Progenitor cell of endocrine pancreas (in vitro differentiated cells): Measurements from ENCODE around the gene THRA. TPM values are rescaled to one million over a fixed set of nuclear protein-coding genes. Genes with fewer than 3 reads are reported as not detected.

Experiments
- DNase-seq: peaks from one replicate; pipeline ENCODE4 v3.0.0; 2021; ENCODE audit warnings: low spot score; ENCODE audit not compliant: unreplicated experiment
- H3K27ac Mint-ChIP-seq: 2 replicates; pipeline ENCODE4 v1.8.0; 2021; ENCODE audit warnings: mild to moderate bottlenecking, moderate library complexity, mixed read lengths
- H3K27me3 Mint-ChIP-seq: 2 replicates; pipeline ENCODE4 v1.8.0; 2021; ENCODE audit warnings: mixed read lengths
- H3K36me3 Mint-ChIP-seq: 2 replicates; pipeline ENCODE4 v1.8.0; 2022; ENCODE audit warnings: mixed read lengths; ENCODE audit not compliant: insufficient read depth
- H3K4me1 Mint-ChIP-seq: 2 replicates; pipeline ENCODE4 v1.8.0; 2021; ENCODE audit warnings: low read depth, mixed read lengths
- H3K4me3 Mint-ChIP-seq: 2 replicates; pipeline ENCODE4 v1.8.0; 2021; ENCODE audit warnings: low read depth, mild to moderate bottlenecking, moderate library complexity, mixed read lengths
- H3K9me3 Mint-ChIP-seq: 2 replicates; pipeline ENCODE4 v1.8.0; 2021; ENCODE audit warnings: low read depth, mixed read lengths
- total RNA-seq: library from RNA; stranded (reverse); gene quantifications from 2 replicates; pipeline ENCODE4 v1.2.1, GENCODE V29; 2021
- TF ChIP-seq, protein P1 (sequence below): fragments of 200-600 bp; sonication (generic); IDR thresholded peaks from one replicate; pipeline ENCODE4 v1.5.0; 2021; ENCODE audit warnings: antibody characterized with exemption, mild to moderate bottlenecking; ENCODE audit not compliant: unreplicated experiment

The THRA gene
- total RNA-seq, 1 donor from 2014 or later, result 25.0 TPM

DNA sequence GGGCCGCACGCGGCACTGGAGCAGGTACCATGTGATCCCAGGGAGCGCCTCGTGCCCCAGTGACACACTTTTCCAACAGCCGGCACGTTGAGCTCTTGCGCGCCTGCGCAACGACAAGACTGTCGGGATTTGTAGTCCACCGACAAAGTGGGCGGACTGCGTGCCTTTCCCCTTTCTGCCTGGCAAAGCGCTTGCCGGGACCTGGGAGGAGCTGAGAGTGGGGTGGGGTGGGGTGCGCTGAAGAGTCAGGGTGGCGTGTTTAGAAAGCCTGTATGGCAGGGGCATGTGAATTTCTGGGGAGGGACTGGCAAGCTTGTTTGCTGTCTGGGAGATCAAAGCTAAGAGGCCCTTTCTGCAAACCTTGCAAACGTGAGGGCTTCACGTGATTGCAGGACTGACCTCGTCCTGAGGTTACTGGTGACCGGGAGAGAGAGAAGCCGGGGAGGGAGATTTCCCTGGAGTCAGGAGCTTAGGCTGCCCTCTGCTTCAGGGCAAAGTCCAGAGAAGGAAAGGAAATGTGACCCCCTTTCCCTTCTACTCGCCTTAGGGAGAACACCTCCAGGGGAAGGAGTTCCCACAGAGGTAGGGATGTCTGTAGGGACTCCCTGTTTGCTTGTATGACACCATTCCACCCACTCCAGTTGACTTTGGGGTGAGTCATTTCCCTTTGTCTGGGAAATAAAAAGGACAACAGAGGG is 38.1 kb downstream of the THRA start:
- Mint-ChIP-seq H3K36me3 (peaks cover 2% of the 10 kb centered on the region), H3K9me3 (no peaks in the 10 kb centered on the region), H3K27me3 (no peaks in the 10 kb centered on the region), H3K4me3 (peak overlapping the region; percentile 72), H3K27ac (peak overlapping the region; percentile 96), H3K4me1 (peaks cover 49% of the 10 kb centered on the region)
- TF ChIP-seq, protein P1, sequence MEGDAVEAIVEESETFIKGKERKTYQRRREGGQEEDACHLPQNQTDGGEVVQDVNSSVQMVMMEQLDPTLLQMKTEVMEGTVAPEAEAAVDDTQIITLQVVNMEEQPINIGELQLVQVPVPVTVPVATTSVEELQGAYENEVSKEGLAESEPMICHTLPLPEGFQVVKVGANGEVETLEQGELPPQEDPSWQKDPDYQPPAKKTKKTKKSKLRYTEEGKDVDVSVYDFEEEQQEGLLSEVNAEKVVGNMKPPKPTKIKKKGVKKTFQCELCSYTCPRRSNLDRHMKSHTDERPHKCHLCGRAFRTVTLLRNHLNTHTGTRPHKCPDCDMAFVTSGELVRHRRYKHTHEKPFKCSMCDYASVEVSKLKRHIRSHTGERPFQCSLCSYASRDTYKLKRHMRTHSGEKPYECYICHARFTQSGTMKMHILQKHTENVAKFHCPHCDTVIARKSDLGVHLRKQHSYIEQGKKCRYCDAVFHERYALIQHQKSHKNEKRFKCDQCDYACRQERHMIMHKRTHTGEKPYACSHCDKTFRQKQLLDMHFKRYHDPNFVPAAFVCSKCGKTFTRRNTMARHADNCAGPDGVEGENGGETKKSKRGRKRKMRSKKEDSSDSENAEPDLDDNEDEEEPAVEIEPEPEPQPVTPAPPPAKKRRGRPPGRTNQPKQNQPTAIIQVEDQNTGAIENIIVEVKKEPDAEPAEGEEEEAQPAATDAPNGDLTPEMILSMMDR, result no peak
- DNase-seq, result peak; percentile 91

DNA sequence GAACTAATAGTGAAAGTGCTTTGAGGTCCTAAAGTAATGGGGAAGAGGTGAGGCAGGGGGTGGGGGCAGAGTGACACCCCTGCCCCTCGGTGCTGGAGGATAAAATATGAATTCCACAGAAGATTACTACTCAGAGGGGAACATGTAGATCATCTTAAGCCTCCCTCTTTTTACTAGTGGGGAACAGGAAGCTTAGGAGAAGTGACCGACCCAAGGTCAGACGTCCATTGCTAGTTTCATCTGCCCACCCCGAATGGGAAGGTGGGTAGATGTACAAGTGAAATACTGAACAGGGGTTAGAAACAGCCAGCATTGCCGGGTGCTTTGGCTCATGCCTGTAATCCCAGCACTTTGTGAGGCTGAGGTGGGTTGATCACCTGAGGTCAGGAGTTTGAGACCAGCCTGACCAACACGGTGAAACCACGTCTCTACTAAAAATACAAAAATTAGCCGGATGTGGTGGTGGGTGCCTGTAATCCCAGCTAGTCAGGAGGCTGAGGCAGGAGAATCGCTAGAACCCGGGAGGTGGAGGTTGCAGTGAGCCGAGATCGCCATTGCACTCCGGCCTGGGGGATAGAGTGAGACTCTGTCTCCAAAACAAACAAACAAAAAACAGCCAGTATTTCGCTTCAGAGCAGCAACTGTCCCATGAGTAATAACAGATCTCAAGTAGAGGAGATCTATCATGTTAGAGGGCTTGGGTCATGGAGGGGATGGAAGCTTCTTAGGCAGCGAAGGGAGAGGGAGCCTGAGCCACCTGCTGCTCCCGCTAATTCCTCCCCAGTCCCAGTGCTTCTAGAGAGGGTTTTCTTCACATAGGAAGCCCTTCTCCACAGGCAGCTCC is 38.8 kb downstream of the THRA start:
- Mint-ChIP-seq H3K27me3 (peaks cover 5% of the 10 kb centered on the region), H3K4me1 (peaks cover 50% of the 10 kb centered on the region), H3K9me3 (no peaks in the 10 kb centered on the region), H3K36me3 (no peaks in the 10 kb centered on the region), H3K27ac (peak overlapping the region; percentile 96), H3K4me3 (peak overlapping the region; percentile 72)
- DNase-seq, result no peak
- TF ChIP-seq, protein P1, result no peak

DNA sequence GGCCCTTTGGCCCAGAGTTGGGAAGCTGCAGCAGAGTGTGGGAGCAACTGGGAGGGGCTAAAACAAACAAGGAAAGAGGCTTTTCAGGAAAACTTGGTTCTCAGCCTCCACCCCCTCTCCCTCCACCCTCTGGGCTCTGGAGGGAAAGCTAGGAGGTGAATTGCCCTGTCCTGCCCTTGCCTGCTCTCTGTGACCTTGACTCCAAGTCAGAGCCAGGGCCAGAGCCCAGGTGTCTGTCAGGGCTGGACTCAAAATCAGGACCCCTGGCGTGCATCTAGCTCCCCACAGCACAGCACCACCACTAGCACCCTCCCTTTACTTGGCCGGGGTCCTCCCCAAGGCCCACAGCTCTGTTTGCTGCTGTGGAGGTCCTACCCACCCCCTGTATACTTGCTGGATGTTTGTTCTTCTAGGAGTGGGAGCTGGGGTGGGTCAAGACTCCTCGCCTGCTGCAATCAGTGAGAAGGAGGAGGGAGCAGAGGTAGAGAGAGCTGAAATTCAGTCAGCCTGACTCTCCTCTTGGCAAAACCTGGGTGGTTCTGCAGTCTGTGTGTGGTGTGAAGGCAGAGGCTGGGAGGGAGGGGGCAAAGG is 40.4 kb downstream of the THRA start:
- H3K4me3 Mint-ChIP-seq, result peak overlapping the region; percentile 33
- peaks cover 63% of the 10 kb centered on the region for H3K4me1 Mint-ChIP-seq
- TF ChIP-seq, protein P1, result no peak
- H3K27me3 Mint-ChIP-seq, result peaks cover 17% of the 10 kb centered on the region
- no peak for DNase-seq
- no peaks in the 10 kb centered on the region for H3K9me3 Mint-ChIP-seq
- H3K27ac Mint-ChIP-seq, result peak overlapping the region; percentile 95
- no peaks in the 10 kb centered on the region for H3K36me3 Mint-ChIP-seq

DNA sequence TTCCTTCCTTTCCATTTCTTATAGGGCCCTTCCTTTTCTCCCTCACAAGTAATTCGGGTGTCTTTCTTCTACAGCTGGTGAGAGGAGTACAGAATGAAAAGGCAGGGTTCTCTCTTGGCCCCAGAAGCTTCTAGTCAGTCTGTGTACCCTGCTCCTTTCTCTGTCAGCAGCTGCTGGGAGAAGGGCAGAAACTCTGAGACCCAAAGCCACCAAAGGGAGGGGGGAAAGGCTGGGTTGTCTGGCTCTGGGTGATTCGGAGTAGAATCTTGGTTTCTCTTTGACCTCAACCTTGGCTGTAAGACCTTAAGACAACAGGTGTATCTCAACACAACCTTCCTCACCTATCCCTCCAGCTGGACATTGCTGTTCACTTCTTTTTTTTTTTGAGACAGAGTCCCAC is 40.9 kb downstream of the THRA start:
- H3K4me1 Mint-ChIP-seq, result peaks cover 62% of the 10 kb centered on the region
- H3K4me3 Mint-ChIP-seq, result peak overlapping the region; percentile 33
- H3K27me3 Mint-ChIP-seq, result peaks cover 17% of the 10 kb centered on the region
- no peaks in the 10 kb centered on the region for H3K36me3 Mint-ChIP-seq
- no peak for DNase-seq
- TF ChIP-seq, protein P1, result no peak
- H3K27ac Mint-ChIP-seq, result peak overlapping the region; percentile 95
- no peaks in the 10 kb centered on the region for H3K9me3 Mint-ChIP-seq
